Measurements from ENCODE around the gene PTPRH.

DNA sequence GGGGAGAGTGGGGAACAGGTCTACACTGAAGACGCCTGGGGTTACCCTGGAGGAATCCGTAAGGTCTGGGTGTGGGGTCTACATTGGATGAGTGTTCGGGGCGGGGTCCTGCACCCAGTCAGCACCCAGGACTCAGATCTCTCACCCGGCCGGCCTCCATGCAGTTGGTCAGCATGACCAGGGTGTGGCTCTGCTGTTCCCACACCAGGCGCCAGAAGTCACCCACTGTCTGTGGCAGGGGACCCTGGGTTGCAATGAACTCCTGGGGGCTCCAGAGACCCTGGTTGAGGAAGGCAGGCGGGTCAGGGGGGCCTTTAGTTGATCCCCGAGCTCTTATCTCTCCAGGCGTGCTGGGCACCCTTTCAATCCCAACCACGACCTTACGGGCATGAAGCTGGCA is 23.2 kb downstream of the PTPRH start:
- TF ChIP-seq, protein P1, sequence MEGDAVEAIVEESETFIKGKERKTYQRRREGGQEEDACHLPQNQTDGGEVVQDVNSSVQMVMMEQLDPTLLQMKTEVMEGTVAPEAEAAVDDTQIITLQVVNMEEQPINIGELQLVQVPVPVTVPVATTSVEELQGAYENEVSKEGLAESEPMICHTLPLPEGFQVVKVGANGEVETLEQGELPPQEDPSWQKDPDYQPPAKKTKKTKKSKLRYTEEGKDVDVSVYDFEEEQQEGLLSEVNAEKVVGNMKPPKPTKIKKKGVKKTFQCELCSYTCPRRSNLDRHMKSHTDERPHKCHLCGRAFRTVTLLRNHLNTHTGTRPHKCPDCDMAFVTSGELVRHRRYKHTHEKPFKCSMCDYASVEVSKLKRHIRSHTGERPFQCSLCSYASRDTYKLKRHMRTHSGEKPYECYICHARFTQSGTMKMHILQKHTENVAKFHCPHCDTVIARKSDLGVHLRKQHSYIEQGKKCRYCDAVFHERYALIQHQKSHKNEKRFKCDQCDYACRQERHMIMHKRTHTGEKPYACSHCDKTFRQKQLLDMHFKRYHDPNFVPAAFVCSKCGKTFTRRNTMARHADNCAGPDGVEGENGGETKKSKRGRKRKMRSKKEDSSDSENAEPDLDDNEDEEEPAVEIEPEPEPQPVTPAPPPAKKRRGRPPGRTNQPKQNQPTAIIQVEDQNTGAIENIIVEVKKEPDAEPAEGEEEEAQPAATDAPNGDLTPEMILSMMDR (IDR thresholded peaks at IDR 0.05): no peak
- no peak for TF ChIP-seq EP300 (IDR thresholded peaks at IDR 0.05)

Measured in stomach (tissue), 4 donors.